HCT116 (cell line): ENCODE measurements around the gene WDR35. TPM values are rescaled to one million over a fixed set of nuclear protein-coding genes. Genes with fewer than 3 reads are reported as not detected.

Source experiments
- ATAC-seq: fragments of 200-7000 bp; cut with Tn5 transposase; 2 replicates; pipeline ENCODE4 v1.9.1; 2020; ENCODE audit warnings: mild to moderate bottlenecking, moderate library complexity
- BruUV-seq: library from RNA; stranded (reverse); fragments of 400-500 nt; replicated peaks from 2 replicates; lab custom pipeline; 2021; lab: Mats Ljungman, UMichigan
- CTCF ChIA-PET: fragments of 300-600 bp; sonication (Branson Sonifier 250); formaldehyde crosslinking; loops from one replicate; lab custom pipeline; 2021; ENCODE audit warnings: antibody characterized with exemption; lab: Charles Lee
- POLR2A ChIA-PET: fragments of 300-600, 350-600 bp; sonication (Branson Sonifier 250); formaldehyde crosslinking; loops from one replicate; lab custom pipeline; 2021; ENCODE audit warnings: antibody characterized with exemption; lab: Charles Lee
- RAD21 ChIA-PET, 2 experiments: fragments of 300-600 bp; sonication (Branson Sonifier 250); formaldehyde crosslinking; loops; one replicate each; lab custom pipeline; 2023; ENCODE audit warnings: low total read pairs in 2 of 2; ENCODE audit not compliant: uncharacterized antibody in 2 of 2, unreplicated experiment in 2 of 2, low non-redundant PET in 1 of 2; lab: Charles Lee
- DNase-seq: peaks from one replicate; pipeline ENCODE4 v3.0.0-alpha.2; 2010; ENCODE audit warnings: low read depth, low spot score
- H2AFZ ChIP-seq: fragments of 200-600 bp; shearing (Covaris generic), sonication (generic); 2 replicates; pipeline ENCODE4 v1.6.1; 2017; ENCODE audit warnings: low read depth, mixed run types, mixed read lengths, antibody characterized with exemption, low read length; ENCODE audit not compliant: poor library complexity, severe bottlenecking
- H3K27ac ChIP-seq: 2 replicates; pipeline ENCODE4 v1.5.1; 2012; ENCODE audit warnings: low read depth, low read length
- H3K27me3 ChIP-seq: fragments of 200-600 bp; sonication (generic); 2 replicates; pipeline ENCODE4 v1.6.1; 2016; ENCODE audit warnings: mixed run types, low read length, mixed read lengths; ENCODE audit not compliant: insufficient read depth
- H3K36me3 ChIP-seq, 2 experiments: fragments of 200-500 bp in 1 of 2; fragments of 200-600 bp in 1 of 2; sonication (Bioruptor generic) in 1 of 2; sonication (generic) in 1 of 2; 2 replicates each; pipeline versions ENCODE4 v1.5.1 to v1.6.1; 2014 to 2016; ENCODE audit warnings: low read length in 2 of 2, inconsistent platforms in 1 of 2, mixed read lengths in 1 of 2, mixed run types in 1 of 2; ENCODE audit not compliant: insufficient read depth in 2 of 2, control insufficient read depth in 1 of 2
- H3K4me1 ChIP-seq, 2 experiments: fragments of 200-600 bp in 1 of 2; sonication (generic) in 1 of 2; 2 replicates each; pipeline versions ENCODE4 v1.5.1 to v1.6.1; 2012 to 2017; ENCODE audit warnings: low read length in 2 of 2, inconsistent platforms in 1 of 2, mild to moderate bottlenecking in 1 of 2, mixed read lengths in 1 of 2, mixed run types in 1 of 2, moderate library complexity in 1 of 2; ENCODE audit not compliant: insufficient read depth in 2 of 2, control insufficient read depth in 1 of 2
- H3K4me2 ChIP-seq: fragments of 200-600 bp; sonication (generic); 2 replicates; pipeline ENCODE4 v1.6.1; 2017; ENCODE audit warnings: mixed run types, low read length, mixed read lengths
- H3K4me3 ChIP-seq, 2 experiments: fragments of 200-600 bp in 1 of 2; sonication (generic) in 1 of 2; replicated peaks in 1 of 2; 2 replicates each; pipeline ENCODE4 v1.5.1; 2011 to 2016; ENCODE audit warnings: low read length in 2 of 2, control low read depth in 1 of 2, low read depth in 1 of 2, mild to moderate bottlenecking in 1 of 2, mixed read lengths in 1 of 2, mixed run types in 1 of 2
- H3K79me2 ChIP-seq: fragments of 200-600 bp; sonication (generic); 2 replicates; pipeline ENCODE4 v1.6.1; 2017; ENCODE audit warnings: mild to moderate bottlenecking, mixed run types, low read length, moderate library complexity, mixed read lengths; ENCODE audit not compliant: insufficient read depth
- H3K9ac ChIP-seq: fragments of 200-600 bp; sonication (generic); 2 replicates; pipeline ENCODE4 v1.6.1; 2016; ENCODE audit warnings: low read length, mixed read lengths
- H3K9me2 ChIP-seq: fragments of 200-600 bp; sonication (generic), shearing (Covaris generic); 2 replicates; pipeline ENCODE4 v1.6.1; 2017; ENCODE audit warnings: mixed run types, mild to moderate bottlenecking, moderate library complexity; ENCODE audit not compliant: insufficient read depth
- H3K9me3 ChIP-seq, 2 experiments: fragments of 200-500 bp in 1 of 2; fragments of 200-600 bp in 1 of 2; sonication (Bioruptor generic) in 1 of 2; sonication (generic) in 1 of 2; 2 replicates each; pipeline ENCODE4 v1.6.1; 2014 to 2017; ENCODE audit warnings: low read length in 2 of 2, mixed read lengths in 2 of 2, inconsistent platforms in 1 of 2, low read depth in 1 of 2, mild to moderate bottlenecking in 1 of 2, mixed run types in 1 of 2, moderate library complexity in 1 of 2; ENCODE audit not compliant: control insufficient read depth in 1 of 2, insufficient read depth in 1 of 2
- H4K20me1 ChIP-seq: fragments of 200-600 bp; sonication (generic), shearing (Covaris generic); 2 replicates; pipeline ENCODE4 v1.6.1; 2017; ENCODE audit warnings: mixed run types, mild to moderate bottlenecking, moderate library complexity; ENCODE audit not compliant: insufficient read depth
- CEBPB ChIP-seq: IDR thresholded peaks from 2 replicates; pipeline ENCODE4 v1.6.1; 2012; ENCODE audit warnings: low read depth
- EGR1 ChIP-seq: IDR thresholded peaks from 2 replicates; pipeline ENCODE4 v1.6.1; 2012; ENCODE audit warnings: low read depth
- ELF1 ChIP-seq: IDR thresholded peaks from 2 replicates; pipeline ENCODE4 v1.6.1; 2012; ENCODE audit warnings: low read depth, borderline replicate concordance
- EZH2phosphoT487 ChIP-seq: fragments of 200-600 bp; IDR thresholded peaks from 2 replicates; pipeline ENCODE4 v1.6.1; 2018; ENCODE audit warnings: antibody characterized with exemption, borderline replicate concordance
- FOSL1 ChIP-seq: IDR thresholded peaks from 2 replicates; pipeline ENCODE4 v1.6.1; 2012; ENCODE audit warnings: low read depth
- RAD21 ChIP-seq: IDR thresholded peaks from 2 replicates; pipeline ENCODE4 v1.6.1; 2012; ENCODE audit warnings: low read depth, mild to moderate bottlenecking
- REST ChIP-seq: IDR thresholded peaks from 2 replicates; pipeline ENCODE4 v1.6.1; 2012; ENCODE audit warnings: low read depth
- SP1 ChIP-seq: IDR thresholded peaks from 2 replicates; pipeline ENCODE4 v1.6.1; 2012; ENCODE audit warnings: low read depth
- ZBTB33 ChIP-seq: IDR thresholded peaks from 2 replicates; pipeline ENCODE4 v1.6.1; 2011; ENCODE audit warnings: mild to moderate bottlenecking, low read length, moderate library complexity; ENCODE audit not compliant: insufficient replicate concordance; ENCODE audit errors: extremely low read depth
- intact Hi-C: fragments of 100-400 bp; cut with micrococcal nuclease; formaldehyde crosslinking; loops from 2 replicates; pipeline ENCODE4 v1.10.0; 2022
- total RNA-seq: library from RNA; stranded (reverse); gene quantifications from one replicate; pipeline ENCODE4 v1.2.1, GENCODE V29; 2021; ENCODE audit not compliant: unreplicated experiment
- TF ChIP-seq, protein P1 (sequence below): IDR thresholded peaks from 2 replicates; pipeline ENCODE4 v1.6.1; 2012
- TF ChIP-seq, protein P2 (sequence below): IDR thresholded peaks from 2 replicates; pipeline ENCODE4 v1.6.1; 2012
- TF ChIP-seq, protein P3 (sequence below), 3 experiments: fragments of 200-600 bp in 1 of 3; sonication (generic) in 1 of 3; IDR thresholded peaks in 2 of 3; conservative IDR thresholded peaks in 1 of 3; 2 replicates each; pipeline ENCODE4 v1.5.1; 2012 to 2017; ENCODE audit warnings: low read depth in 2 of 3, low read length in 2 of 3, antibody characterized with exemption in 1 of 3, borderline replicate concordance in 1 of 3, control low read depth in 1 of 3, mild to moderate bottlenecking in 1 of 3, mixed read lengths in 1 of 3, mixed run types in 1 of 3, moderate library complexity in 1 of 3; ENCODE audit not compliant: insufficient read depth in 1 of 3

WDR35 gene
- total RNA-seq, 1 experiment from 2014 or later: 9.6 TPM

DNA sequence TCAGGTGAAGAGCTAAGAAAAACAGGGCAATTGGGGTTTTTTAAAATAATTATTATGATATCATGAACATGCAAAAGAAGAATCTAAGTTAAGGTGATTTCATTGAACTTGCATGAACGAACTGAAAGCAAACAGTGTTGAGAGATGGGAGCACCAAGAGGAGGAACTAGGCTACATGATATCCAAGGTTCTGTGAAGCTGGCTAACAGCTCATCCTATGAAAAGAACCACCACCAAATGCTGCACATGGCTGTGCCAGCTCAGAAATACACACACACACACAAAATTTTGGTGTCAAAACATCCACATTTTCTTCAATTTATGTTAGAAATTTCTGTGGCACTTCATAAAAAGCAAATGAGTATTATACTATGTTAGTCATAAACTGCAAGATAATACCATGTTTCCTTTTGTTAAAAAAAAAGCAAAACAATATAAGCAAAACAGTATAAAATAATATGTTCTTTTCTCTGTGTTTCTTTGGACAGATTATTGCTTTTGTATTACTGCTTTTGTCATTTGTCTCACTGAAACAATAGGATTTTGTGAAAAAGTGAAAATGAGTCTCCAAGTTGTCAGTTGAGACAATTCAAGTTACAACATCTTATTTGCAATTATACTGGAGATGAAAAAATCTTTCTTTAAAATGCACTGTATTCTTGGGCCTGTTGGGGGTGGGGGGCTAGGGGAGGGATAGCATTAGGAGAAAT, 75.5 kb downstream of the WDR35 start:
- CTCF ChIA-PET: no interaction called here
- BruUV-seq: no TSS peak
- POLR2A ChIA-PET: no interaction called here
- TF ChIP-seq REST (no peak), SP1 (no peak), EGR1 (no peak), CEBPB (no peak), ELF1 (no peak), FOSL1 (no peak), EZH2phosphoT487 (no peak), RAD21 (no peak), ZBTB33 (no peak)
- TF ChIP-seq, protein P1, sequence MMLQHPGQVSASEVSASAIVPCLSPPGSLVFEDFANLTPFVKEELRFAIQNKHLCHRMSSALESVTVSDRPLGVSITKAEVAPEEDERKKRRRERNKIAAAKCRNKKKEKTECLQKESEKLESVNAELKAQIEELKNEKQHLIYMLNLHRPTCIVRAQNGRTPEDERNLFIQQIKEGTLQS: no peak
- TF ChIP-seq, protein P2, sequence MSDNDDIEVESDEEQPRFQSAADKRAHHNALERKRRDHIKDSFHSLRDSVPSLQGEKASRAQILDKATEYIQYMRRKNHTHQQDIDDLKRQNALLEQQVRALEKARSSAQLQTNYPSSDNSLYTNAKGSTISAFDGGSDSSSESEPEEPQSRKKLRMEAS: no peak
- TF ChIP-seq, protein P3, sequence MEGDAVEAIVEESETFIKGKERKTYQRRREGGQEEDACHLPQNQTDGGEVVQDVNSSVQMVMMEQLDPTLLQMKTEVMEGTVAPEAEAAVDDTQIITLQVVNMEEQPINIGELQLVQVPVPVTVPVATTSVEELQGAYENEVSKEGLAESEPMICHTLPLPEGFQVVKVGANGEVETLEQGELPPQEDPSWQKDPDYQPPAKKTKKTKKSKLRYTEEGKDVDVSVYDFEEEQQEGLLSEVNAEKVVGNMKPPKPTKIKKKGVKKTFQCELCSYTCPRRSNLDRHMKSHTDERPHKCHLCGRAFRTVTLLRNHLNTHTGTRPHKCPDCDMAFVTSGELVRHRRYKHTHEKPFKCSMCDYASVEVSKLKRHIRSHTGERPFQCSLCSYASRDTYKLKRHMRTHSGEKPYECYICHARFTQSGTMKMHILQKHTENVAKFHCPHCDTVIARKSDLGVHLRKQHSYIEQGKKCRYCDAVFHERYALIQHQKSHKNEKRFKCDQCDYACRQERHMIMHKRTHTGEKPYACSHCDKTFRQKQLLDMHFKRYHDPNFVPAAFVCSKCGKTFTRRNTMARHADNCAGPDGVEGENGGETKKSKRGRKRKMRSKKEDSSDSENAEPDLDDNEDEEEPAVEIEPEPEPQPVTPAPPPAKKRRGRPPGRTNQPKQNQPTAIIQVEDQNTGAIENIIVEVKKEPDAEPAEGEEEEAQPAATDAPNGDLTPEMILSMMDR (IDR thresholded peaks at IDR 0.05 in 2 of 3, conservative IDR thresholded peaks at IDR 0.05 in 1 of 3; ENCODE audit: borderline replicate concordance in 1 of 3, insufficient read depth in 1 of 3, low read depth in 2 of 3, low read length in 2 of 3): no peak
- no peak overlapping the region for H2AFZ ChIP-seq
- no peaks in the 10 kb centered on the region for H3K9me3 ChIP-seq
- H3K36me3 ChIP-seq: no peaks in the 10 kb centered on the region
- DNase-seq: no peak
- no peak for ATAC-seq
- H3K4me1 ChIP-seq: peaks cover 18 to 22% of the 10 kb centered on the region in 2 experiments
- H3K4me3 ChIP-seq: no peak overlapping the region
- no peak overlapping the region for H3K27ac ChIP-seq
- H3K79me2 ChIP-seq: no peaks in the 10 kb centered on the region
- RAD21 ChIA-PET: no interaction called here
- no peaks in the 10 kb centered on the region for H3K27me3 ChIP-seq
- intact Hi-C loops: no loop called here
- no peak overlapping the region for H3K9ac ChIP-seq
- H4K20me1 ChIP-seq: 0 out of 2 replicates have a peak, but pooled peaks cover 4% of the 10 kb centered on the region
- H3K9me2 ChIP-seq: no peaks in the 10 kb centered on the region
- H3K4me2 ChIP-seq: no peak overlapping the region
